Parathyroid adenoma (tissue), 2 donors: ENCODE data around the gene SYAP1.

Source experiments
- H2AFZ ChIP-seq: fragments of 300-600 bp; sonication (generic); one replicate; pipeline ENCODE4 v1.7.0; 2017; ENCODE audit warnings: antibody characterized with exemption, mild to moderate bottlenecking
- H3K27ac ChIP-seq: fragments of 300-600 bp; sonication (generic); one replicate; pipeline ENCODE4 v1.7.0; 2017
- H3K27me3 ChIP-seq: fragments of 300-600 bp; sonication (generic); one replicate; pipeline ENCODE4 v1.7.0; 2017; ENCODE audit warnings: low read length; ENCODE audit not compliant: control insufficient read depth, insufficient read depth
- H3K36me3 ChIP-seq: fragments of 300-600 bp; sonication (generic); one replicate; pipeline ENCODE4 v1.7.0; 2017; ENCODE audit warnings: low read length; ENCODE audit not compliant: control insufficient read depth, insufficient read depth
- H3K4me1 ChIP-seq: fragments of 300-600 bp; sonication (generic); one replicate; pipeline ENCODE4 v1.7.0; 2017; ENCODE audit warnings: control low read depth
- H3K4me2 ChIP-seq: fragments of 300-600 bp; sonication (generic); one replicate; pipeline ENCODE4 v1.7.0; 2017; ENCODE audit warnings: low read length
- H3K4me3 ChIP-seq: fragments of 300-600 bp; sonication (generic); one replicate; pipeline ENCODE4 v1.7.0; 2017; ENCODE audit warnings: low read depth, low read length
- H3K79me2 ChIP-seq: fragments of 300-600 bp; sonication (generic); one replicate; pipeline ENCODE4 v1.7.0; 2017; ENCODE audit warnings: control low read depth
- H3K9ac ChIP-seq: fragments of 300-600 bp; sonication (generic); one replicate; pipeline ENCODE4 v1.7.0; 2017; ENCODE audit warnings: mild to moderate bottlenecking
- H3K9me3 ChIP-seq: fragments of 300-600 bp; sonication (generic); one replicate; pipeline ENCODE4 v1.7.0; 2017; ENCODE audit warnings: low read length; ENCODE audit not compliant: control insufficient read depth
- TF ChIP-seq, protein P1 (sequence below): fragments of 300-600 bp; sonication (generic); IDR thresholded peaks from one replicate; pipeline ENCODE4 v1.7.0; 2017; ENCODE audit warnings: antibody characterized with exemption, mild to moderate bottlenecking
- donor health status: primary hyperparathyroidism.

Gene SYAP1

DNA sequence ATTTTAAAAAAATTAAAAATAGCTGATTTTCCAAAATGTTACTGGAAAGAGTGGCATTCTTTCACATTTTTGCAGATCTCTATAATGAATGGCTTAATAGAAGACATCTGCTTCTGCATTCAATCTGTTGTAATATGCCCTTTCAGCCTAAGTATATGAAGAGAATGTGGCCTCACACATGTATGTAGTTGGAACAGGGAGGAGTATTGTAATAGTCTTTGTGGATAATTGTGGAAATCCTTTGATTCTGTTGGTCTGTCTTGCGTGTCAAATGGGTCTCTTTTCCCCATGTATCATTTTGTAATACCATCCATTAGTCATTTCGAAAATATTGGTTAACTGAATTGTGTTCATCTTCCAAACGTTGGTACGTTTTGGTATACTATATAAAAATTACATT lies 78.4 kb downstream of the SYAP1 start:
- Histone ChIP-seq H3K27me3 (no peaks in the 10 kb centered on the region), H3K9ac (no peak overlapping the region), H3K27ac (no peak overlapping the region), H3K4me1 (no peaks in the 10 kb centered on the region), H3K4me2 (no peak overlapping the region), H2AFZ (no peak overlapping the region), H3K9me3 (no peaks in the 10 kb centered on the region), H3K36me3 (no peaks in the 10 kb centered on the region), H3K4me3 (no peak overlapping the region), H3K79me2 (no peaks in the 10 kb centered on the region)
- TF ChIP-seq, protein P1, sequence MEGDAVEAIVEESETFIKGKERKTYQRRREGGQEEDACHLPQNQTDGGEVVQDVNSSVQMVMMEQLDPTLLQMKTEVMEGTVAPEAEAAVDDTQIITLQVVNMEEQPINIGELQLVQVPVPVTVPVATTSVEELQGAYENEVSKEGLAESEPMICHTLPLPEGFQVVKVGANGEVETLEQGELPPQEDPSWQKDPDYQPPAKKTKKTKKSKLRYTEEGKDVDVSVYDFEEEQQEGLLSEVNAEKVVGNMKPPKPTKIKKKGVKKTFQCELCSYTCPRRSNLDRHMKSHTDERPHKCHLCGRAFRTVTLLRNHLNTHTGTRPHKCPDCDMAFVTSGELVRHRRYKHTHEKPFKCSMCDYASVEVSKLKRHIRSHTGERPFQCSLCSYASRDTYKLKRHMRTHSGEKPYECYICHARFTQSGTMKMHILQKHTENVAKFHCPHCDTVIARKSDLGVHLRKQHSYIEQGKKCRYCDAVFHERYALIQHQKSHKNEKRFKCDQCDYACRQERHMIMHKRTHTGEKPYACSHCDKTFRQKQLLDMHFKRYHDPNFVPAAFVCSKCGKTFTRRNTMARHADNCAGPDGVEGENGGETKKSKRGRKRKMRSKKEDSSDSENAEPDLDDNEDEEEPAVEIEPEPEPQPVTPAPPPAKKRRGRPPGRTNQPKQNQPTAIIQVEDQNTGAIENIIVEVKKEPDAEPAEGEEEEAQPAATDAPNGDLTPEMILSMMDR = no peak

DNA sequence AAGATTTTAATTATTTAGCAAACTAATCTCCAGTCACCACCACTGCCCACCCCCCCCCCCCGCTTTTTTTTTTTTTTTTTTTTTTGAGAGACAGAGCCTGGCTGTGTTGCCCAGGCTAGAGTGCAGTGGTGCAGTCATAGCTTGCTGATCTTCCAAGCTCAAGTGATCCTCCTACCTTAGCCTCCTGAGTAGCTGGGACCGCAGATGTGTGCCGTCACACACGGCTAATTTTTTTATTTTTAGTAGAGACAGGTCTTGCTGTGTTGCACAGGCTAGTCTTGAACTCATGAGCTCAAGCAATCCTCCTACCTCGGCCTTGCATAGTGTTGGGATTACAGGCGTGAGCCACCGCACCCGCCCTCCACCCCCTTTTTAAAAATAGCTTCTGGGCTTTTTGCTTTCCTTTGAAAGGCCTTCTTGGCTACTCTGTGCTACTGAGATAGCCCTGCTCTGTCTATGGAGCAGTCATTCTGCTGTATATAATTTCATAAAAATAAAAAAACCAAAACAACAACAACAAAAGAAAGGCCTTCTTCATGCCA lies 85.6 kb downstream of the SYAP1 start:
- peaks cover 4% of the 10 kb centered on the region for H3K79me2 ChIP-seq
- H3K4me1 ChIP-seq = no peaks in the 10 kb centered on the region
- H3K4me2 ChIP-seq = no peak overlapping the region
- H3K4me3 ChIP-seq = no peak overlapping the region
- H2AFZ ChIP-seq = no peak overlapping the region
- no peaks in the 10 kb centered on the region for H3K9me3 ChIP-seq
- no peak overlapping the region for H3K9ac ChIP-seq
- no peaks in the 10 kb centered on the region for H3K36me3 ChIP-seq
- H3K27me3 ChIP-seq = no peaks in the 10 kb centered on the region
- TF ChIP-seq, protein P1 = no peak
- no peak overlapping the region for H3K27ac ChIP-seq

DNA sequence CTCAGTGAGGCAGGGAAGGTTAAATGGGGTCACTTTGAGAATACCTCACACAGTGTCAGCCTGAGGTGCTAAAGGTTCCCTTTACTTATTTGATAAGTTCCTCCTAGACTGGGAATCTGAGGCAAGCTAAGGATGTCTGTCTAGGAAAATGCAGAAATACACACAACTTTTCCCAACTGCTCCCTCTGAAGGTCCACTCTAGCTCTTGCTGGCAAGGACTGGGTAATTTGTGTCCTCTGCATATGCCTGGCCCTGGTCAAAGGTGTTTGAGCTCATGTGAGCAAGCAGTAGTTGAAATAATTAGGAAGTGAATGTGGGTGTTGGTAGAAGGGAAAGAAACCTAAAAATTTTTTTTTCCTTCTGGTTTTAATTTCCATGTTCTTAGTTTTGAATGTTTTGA lies 88.1 kb downstream of the SYAP1 start:
- H3K9ac ChIP-seq = no peak overlapping the region
- TF ChIP-seq, protein P1 = no peak
- no peaks in the 10 kb centered on the region for H3K9me3 ChIP-seq
- peaks cover 8% of the 10 kb centered on the region for H3K79me2 ChIP-seq
- H3K4me3 ChIP-seq = no peak overlapping the region
- H3K4me2 ChIP-seq = no peak overlapping the region
- no peaks in the 10 kb centered on the region for H3K4me1 ChIP-seq
- no peaks in the 10 kb centered on the region for H3K27me3 ChIP-seq
- H3K27ac ChIP-seq = no peak overlapping the region
- no peaks in the 10 kb centered on the region for H3K36me3 ChIP-seq
- no peak overlapping the region for H2AFZ ChIP-seq

DNA sequence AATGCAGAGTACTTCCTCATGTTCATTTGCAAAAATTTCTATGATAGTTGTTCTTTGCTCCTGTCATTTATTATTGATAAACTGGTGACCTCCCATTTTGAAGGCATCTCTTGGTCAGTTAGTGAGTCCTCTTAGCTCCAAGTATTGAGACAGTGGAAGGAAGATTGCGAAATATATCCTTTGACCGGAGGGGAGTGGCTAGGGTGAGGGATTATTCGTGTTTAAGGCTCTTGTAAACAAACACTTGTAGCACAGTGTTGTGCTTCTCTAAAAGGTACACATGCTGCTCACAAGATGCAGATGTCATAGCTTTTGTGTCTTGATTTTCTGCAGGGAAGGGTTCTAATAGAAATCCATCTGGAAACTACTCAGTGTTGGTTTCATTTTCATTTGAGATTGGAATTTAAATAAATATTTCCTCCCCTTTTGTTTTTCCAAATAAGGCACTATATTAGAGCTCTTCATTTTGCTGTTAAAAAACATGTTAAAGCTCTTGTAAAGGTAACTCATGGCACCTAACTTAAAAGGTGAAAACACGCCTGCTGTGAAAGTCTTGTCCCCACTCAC lies 88.6 kb downstream of the SYAP1 start:
- Histone ChIP-seq H3K9ac (no peak overlapping the region), H3K9me3 (no peaks in the 10 kb centered on the region), H3K36me3 (no peaks in the 10 kb centered on the region), H3K4me1 (no peaks in the 10 kb centered on the region), H2AFZ (no peak overlapping the region), H3K79me2 (peaks cover 8% of the 10 kb centered on the region), H3K4me3 (peak overlapping the region; percentile 6), H3K4me2 (no peak overlapping the region), H3K27ac (no peak overlapping the region), H3K27me3 (no peaks in the 10 kb centered on the region)
- TF ChIP-seq, protein P1 = no peak

DNA sequence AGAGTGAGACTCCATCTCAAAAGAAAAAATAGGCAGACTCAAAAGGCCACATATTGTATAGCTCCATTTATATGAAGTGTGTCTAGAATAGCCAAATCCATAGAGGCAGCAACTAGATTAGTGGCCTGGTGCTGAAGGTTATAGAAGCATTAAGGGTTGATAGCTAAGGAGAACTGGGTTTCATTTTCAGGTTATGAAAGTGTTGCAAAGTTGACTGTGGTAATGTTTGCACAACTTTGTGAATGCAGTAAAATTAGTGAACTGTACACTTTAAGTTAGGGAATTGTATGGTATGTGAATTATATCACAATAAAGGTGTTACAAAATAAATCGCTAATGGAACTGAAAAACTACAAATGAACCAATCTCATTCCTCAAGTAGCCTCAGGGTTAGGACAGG lies 95.2 kb downstream of the SYAP1 start:
- Histone ChIP-seq H3K9me3 (no peaks in the 10 kb centered on the region), H3K4me2 (no peak overlapping the region), H3K9ac (no peak overlapping the region), H3K4me3 (no peak overlapping the region), H3K36me3 (no peaks in the 10 kb centered on the region), H2AFZ (no peak overlapping the region), H3K4me1 (no peaks in the 10 kb centered on the region), H3K27ac (no peak overlapping the region), H3K79me2 (peaks cover 8% of the 10 kb centered on the region), H3K27me3 (no peaks in the 10 kb centered on the region)
- TF ChIP-seq, protein P1 = no peak
